ENCODE data around the gene NECTIN4.

DNA sequence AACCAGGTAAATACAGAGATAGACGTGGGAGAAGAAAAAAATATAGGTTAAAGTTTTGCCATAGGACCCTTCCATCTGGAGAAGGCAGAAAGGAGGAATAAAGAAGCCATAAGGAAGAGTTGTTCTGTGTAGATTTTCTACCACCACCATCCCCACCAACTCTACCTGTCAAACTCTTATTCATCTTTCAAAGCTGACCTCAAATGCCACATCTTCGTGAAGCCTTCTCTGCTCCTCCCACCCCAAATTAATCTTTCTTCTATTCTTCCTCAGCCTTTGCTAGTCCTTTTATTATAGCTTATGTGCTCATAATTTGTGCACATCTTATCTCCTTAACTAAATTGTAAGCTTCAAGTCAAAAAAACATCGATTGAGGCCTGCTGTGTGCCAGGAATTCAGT lies 1.3 kb upstream of the NECTIN4 start:
- no peak for TF ChIP-seq EZH2 (IDR thresholded peaks at IDR 0.05; ENCODE audit: borderline replicate concordance, low read depth, low read length, severe bottlenecking)
- TF ChIP-seq, protein P1, sequence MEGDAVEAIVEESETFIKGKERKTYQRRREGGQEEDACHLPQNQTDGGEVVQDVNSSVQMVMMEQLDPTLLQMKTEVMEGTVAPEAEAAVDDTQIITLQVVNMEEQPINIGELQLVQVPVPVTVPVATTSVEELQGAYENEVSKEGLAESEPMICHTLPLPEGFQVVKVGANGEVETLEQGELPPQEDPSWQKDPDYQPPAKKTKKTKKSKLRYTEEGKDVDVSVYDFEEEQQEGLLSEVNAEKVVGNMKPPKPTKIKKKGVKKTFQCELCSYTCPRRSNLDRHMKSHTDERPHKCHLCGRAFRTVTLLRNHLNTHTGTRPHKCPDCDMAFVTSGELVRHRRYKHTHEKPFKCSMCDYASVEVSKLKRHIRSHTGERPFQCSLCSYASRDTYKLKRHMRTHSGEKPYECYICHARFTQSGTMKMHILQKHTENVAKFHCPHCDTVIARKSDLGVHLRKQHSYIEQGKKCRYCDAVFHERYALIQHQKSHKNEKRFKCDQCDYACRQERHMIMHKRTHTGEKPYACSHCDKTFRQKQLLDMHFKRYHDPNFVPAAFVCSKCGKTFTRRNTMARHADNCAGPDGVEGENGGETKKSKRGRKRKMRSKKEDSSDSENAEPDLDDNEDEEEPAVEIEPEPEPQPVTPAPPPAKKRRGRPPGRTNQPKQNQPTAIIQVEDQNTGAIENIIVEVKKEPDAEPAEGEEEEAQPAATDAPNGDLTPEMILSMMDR (IDR thresholded peaks at IDR 0.05; ENCODE audit: borderline replicate concordance, extremely low read depth, low read length, poor library complexity, severe bottlenecking) = no peak
